Tibial artery (tissue), 4 donors: Measurements from ENCODE around the gene DPM2.
A peak's percentile ranks its signal among the peaks of the same experiment; 100 is the strongest.

Experiments used
- DNase-seq, 2 donors: peaks; one replicate each; pipeline ENCODE4 v3.0.0-alpha.2; 2019
- H3K27ac ChIP-seq, 2 donors: fragments of 200-600 bp; sonication (generic) in 1 of 2; 1 replicate in 1 of 2; 2 replicates in 1 of 2; pipeline ENCODE4 v1.5.1; 2018 to 2019; ENCODE audit warnings: mild to moderate bottlenecking in 1 of 2
- H3K27me3 ChIP-seq, 2 donors: fragments of 200-600 bp; sonication (generic) in 1 of 2; one replicate each; pipeline versions ENCODE4 v1.5.1 to v1.6.0; 2016 to 2019
- H3K36me3 ChIP-seq, 3 donors: fragments of 200-600 bp; sonication (generic) in 2 of 3; one replicate each; pipeline ENCODE4 v1.5.1; 2016 to 2019; ENCODE audit warnings: mild to moderate bottlenecking in 2 of 3
- H3K4me1 ChIP-seq, 4 donors: fragments of 200-600 bp; sonication (generic) in 2 of 4; 1 replicate in 3 of 4; 2 replicates in 1 of 4; pipeline ENCODE4 v1.5.1; 2016 to 2019
- H3K4me3 ChIP-seq, 2 donors: fragments of 200-600 bp; sonication (generic) in 1 of 2; 1 replicate in 1 of 2; 2 replicates in 1 of 2; pipeline ENCODE4 v1.5.1; 2018 to 2019; ENCODE audit warnings: mild to moderate bottlenecking in 2 of 2
- H3K9me3 ChIP-seq, 3 donors: fragments of 200-600 bp; sonication (generic) in 1 of 3; one replicate each; pipeline ENCODE4 v1.5.1; 2016 to 2019
- intact Hi-C: fragments of 100-400 bp; cut with DNase I; formaldehyde crosslinking; loops from one replicate; pipeline ENCODE4 v1.15.0; 2023; ENCODE audit warnings: low total_unique reads
- TF ChIP-seq, protein P1 (sequence below), 2 experiments: fragments of 200-600 bp in 1 of 2; fragments of 450-650 bp in 1 of 2; IDR thresholded peaks; one replicate each; pipeline ENCODE4 v1.5.1; 2017 to 2019; ENCODE audit warnings: antibody characterized with exemption in 2 of 2, mild to moderate bottlenecking in 1 of 2, moderate library complexity in 1 of 2

DPM2 gene

GRCh38 chr9:127970401-127971313 lies 33.0 kb upstream of the DPM2 start:
- H3K27me3 ChIP-seq = no peaks in the 10 kb centered on the region
- TF ChIP-seq, protein P1, sequence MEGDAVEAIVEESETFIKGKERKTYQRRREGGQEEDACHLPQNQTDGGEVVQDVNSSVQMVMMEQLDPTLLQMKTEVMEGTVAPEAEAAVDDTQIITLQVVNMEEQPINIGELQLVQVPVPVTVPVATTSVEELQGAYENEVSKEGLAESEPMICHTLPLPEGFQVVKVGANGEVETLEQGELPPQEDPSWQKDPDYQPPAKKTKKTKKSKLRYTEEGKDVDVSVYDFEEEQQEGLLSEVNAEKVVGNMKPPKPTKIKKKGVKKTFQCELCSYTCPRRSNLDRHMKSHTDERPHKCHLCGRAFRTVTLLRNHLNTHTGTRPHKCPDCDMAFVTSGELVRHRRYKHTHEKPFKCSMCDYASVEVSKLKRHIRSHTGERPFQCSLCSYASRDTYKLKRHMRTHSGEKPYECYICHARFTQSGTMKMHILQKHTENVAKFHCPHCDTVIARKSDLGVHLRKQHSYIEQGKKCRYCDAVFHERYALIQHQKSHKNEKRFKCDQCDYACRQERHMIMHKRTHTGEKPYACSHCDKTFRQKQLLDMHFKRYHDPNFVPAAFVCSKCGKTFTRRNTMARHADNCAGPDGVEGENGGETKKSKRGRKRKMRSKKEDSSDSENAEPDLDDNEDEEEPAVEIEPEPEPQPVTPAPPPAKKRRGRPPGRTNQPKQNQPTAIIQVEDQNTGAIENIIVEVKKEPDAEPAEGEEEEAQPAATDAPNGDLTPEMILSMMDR (IDR thresholded peaks at IDR 0.05) = no peak
- H3K4me3 ChIP-seq = no peak overlapping the region
- no peak for DNase-seq
- no peaks in the 10 kb centered on the region for H3K9me3 ChIP-seq
- intact Hi-C loops = no loop called here
- H3K27ac ChIP-seq = peak overlapping the region; percentile 94
- H3K36me3 ChIP-seq = no peaks in the 10 kb centered on the region
- H3K4me1 ChIP-seq = peaks cover 21 to 100% (median 96%) of the 10 kb centered on the region in 4 donors

GRCh38 chr9:127968700-127969383 lies 31.2 kb upstream of the DPM2 start:
- Histone ChIP-seq H3K4me3 (no peak overlapping the region), H3K27ac (peak overlapping the region; percentile 94), H3K9me3 (no peaks in the 10 kb centered on the region), H3K36me3 (no peaks in the 10 kb centered on the region), H3K27me3 (no peaks in the 10 kb centered on the region), H3K4me1 (peaks cover 18 to 100% (median 96%) of the 10 kb centered on the region in 4 donors)
- TF ChIP-seq, protein P1 (IDR thresholded peaks at IDR 0.05) = no peak
- peak; percentile 70 to 81 for DNase-seq
- intact Hi-C loops = no loop called here

GRCh38 chr9:127968042-127968441 lies 30.4 kb upstream of the DPM2 start:
- H3K27ac ChIP-seq = peak overlapping the region; percentile 94
- peaks cover 25 to 100% (median 96%) of the 10 kb centered on the region in 4 donors for H3K4me1 ChIP-seq
- H3K4me3 ChIP-seq = no peak overlapping the region
- H3K27me3 ChIP-seq = no peaks in the 10 kb centered on the region
- no peaks in the 10 kb centered on the region for H3K9me3 ChIP-seq
- DNase-seq = no peak
- TF ChIP-seq, protein P1 (IDR thresholded peaks at IDR 0.05) = no peak
- intact Hi-C loops = no loop called here
- no peaks in the 10 kb centered on the region for H3K36me3 ChIP-seq

GRCh38 chr9:127967151-127967809 lies 29.6 kb upstream of the DPM2 start:
- Histone ChIP-seq H3K27ac (peak overlapping the region; percentile 94), H3K9me3 (no peaks in the 10 kb centered on the region), H3K36me3 (no peaks in the 10 kb centered on the region), H3K4me3 (no peak overlapping the region), H3K4me1 (peaks cover 23 to 100% (median 96%) of the 10 kb centered on the region in 4 donors), H3K27me3 (no peaks in the 10 kb centered on the region)
- intact Hi-C loops = no loop called here
- no peak for DNase-seq
- TF ChIP-seq, protein P1 (IDR thresholded peaks at IDR 0.05) = no peak

DNA sequence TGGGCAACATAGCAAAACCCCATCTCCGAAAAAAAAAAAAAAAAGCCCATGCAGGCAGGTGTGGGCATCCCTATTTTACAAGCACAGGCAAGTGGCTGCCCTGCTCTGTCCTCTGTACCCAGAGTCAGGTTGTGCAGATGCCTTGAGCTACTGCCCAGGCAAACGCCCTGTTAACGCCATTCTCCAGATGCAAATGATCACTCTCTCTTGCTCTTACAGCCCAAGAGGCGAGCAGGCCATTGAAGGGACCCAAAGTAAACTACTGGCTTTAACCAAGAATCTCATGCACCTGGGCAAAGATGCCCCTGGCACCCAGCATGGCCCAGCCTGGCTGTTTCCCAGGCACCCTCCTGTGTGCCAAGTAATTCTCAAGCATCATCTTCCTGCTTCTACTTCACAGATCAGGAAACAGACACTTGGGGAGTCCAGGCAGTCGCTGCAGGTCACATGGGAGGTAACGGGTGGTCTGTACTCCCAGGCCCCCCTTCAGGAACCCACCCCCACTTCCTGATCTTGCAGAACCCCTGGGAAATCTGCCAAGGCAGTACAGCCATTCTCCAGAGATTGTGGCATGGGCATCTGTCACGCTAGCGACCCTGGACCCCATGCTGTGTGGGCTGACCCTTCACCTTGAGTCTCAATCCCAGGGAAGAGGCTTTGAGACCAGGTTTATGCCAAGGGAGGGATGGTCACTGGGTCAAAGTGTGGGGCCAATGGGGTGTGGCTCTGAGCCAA lies 28.9 kb upstream of the DPM2 start:
- no peak overlapping the region for H3K4me3 ChIP-seq
- DNase-seq = no peak
- H3K36me3 ChIP-seq = no peaks in the 10 kb centered on the region
- H3K4me1 ChIP-seq = peaks cover 16 to 99% (median 92%) of the 10 kb centered on the region in 4 donors
- H3K9me3 ChIP-seq = no peaks in the 10 kb centered on the region
- no peaks in the 10 kb centered on the region for H3K27me3 ChIP-seq
- H3K27ac ChIP-seq = peak overlapping the region; percentile 94
- intact Hi-C loops = no loop called here
- TF ChIP-seq, protein P1 (IDR thresholded peaks at IDR 0.05) = no peak
